Rectal smooth muscle tissue (tissue), 1 donor: Measurements from ENCODE around the gene KRTAP2-2.
"Not testable (repeated sequence)": the region's sequence is repeated elsewhere in the genome, so short reads cannot be mapped to it uniquely, and the experiment has no call there.

Experiments
- H3K27ac ChIP-seq: one replicate; pipeline ENCODE4 v1.7.0; 2013; ENCODE audit warnings: low read depth, low read length, inconsistent platforms
- H3K27me3 ChIP-seq: one replicate; pipeline ENCODE4 v1.7.0; 2013; ENCODE audit warnings: low read length; ENCODE audit not compliant: control insufficient read depth, insufficient read depth
- H3K36me3 ChIP-seq: one replicate; pipeline ENCODE4 v1.7.0; 2013; ENCODE audit warnings: low read length; ENCODE audit not compliant: control insufficient read depth, insufficient read depth
- H3K4me1 ChIP-seq: one replicate; pipeline ENCODE4 v1.7.0; 2013; ENCODE audit warnings: low read length; ENCODE audit not compliant: control insufficient read depth, insufficient read depth
- H3K4me3 ChIP-seq: one replicate; pipeline ENCODE4 v1.7.0; 2013; ENCODE audit warnings: low read length
- H3K9ac ChIP-seq: one replicate; pipeline ENCODE4 v1.7.0; 2013; ENCODE audit warnings: low read length

Gene KRTAP2-2

DNA sequence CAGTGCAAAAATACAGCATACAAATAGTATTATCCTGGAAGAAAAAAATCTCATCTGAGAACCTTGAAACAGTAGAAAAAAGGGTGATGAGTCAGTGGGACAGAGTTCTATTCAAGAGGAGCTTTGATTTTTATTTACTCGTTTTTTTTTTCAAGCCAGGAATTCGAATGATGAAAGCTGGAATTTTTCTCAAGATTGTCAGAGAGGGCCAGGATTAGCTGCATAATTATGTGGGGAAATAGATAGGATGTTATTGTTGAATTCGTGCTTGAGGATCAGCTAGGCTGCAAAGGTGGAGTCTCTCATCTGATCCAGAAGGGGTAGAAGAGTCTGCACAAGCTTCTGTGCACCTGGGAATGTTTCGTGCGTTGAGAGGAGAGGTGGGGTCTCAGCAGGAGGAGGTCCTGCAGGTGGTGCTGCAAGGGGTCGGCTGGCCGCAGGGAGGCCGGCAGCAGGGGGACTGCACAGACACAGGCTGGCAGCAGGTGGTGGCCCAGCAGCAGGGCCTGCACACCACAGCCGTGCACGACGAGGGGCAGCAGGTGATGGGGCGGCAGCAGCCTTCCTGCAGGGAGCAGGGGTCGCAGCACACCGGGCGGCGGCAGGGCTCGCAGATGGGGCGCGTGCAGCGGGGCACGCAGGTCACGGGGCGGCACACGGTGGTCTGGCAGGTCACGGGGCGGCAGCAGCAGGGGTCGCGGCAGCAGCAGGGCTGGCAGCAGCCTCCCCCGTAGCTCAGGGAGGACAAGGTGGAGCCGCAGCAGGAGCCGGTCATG, 4.4 kb upstream of the KRTAP2-2 start:
- not testable (repeated sequence) for H3K4me3 ChIP-seq, H3K27ac ChIP-seq, H3K27me3 ChIP-seq, H3K9ac ChIP-seq, H3K36me3 ChIP-seq, H3K4me1 ChIP-seq

DNA sequence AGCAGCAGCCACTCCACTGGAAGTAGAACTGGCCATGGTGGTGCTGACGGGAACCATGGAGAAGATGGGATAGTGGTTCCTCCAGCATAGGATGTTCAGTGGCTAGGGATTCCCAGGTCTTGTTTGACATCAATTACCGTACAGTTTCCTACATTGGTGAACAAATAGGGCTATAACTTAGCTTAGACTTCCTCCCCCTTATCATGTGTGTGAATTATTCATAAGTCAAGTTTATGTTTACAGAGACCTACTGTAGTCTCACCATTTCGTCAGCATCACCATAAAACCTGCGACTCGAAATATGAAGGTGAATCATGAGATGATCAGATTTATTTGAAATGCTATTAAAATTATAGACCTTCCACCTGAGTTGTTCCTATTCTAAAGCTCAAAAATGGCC, 3.7 kb upstream of the KRTAP2-2 start:
- Histone ChIP-seq H3K27me3 (peaks cover 3% of the 10 kb centered on the region), H3K9ac (no peak overlapping the region), H3K4me3 (no peak overlapping the region), H3K4me1 (no peaks in the 10 kb centered on the region), H3K27ac (no peak overlapping the region), H3K36me3 (no peaks in the 10 kb centered on the region)

DNA sequence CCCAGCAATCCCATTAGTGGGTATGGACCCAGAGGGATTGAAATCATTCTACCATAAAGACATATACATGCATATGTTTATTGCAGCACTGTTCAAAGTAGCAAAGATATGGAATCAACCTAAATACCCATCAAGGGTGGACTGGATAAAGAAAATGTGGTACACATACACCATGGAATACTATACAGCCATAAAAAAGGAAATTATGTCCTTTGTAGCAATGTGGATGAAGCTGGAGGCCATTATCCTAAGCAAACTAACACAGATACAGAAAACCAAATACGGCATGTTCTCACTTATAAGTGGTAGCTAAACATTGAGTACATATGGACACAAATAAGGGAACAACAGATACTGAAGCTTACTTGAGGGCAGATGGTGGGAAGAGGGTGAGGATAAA, 2.5 kb upstream of the KRTAP2-2 start:
- no peak overlapping the region for H3K4me3 ChIP-seq
- no peaks in the 10 kb centered on the region for H3K4me1 ChIP-seq
- no peak overlapping the region for H3K9ac ChIP-seq
- peaks cover 3% of the 10 kb centered on the region for H3K27me3 ChIP-seq
- H3K36me3 ChIP-seq, result no peaks in the 10 kb centered on the region
- H3K27ac ChIP-seq, result no peak overlapping the region

DNA sequence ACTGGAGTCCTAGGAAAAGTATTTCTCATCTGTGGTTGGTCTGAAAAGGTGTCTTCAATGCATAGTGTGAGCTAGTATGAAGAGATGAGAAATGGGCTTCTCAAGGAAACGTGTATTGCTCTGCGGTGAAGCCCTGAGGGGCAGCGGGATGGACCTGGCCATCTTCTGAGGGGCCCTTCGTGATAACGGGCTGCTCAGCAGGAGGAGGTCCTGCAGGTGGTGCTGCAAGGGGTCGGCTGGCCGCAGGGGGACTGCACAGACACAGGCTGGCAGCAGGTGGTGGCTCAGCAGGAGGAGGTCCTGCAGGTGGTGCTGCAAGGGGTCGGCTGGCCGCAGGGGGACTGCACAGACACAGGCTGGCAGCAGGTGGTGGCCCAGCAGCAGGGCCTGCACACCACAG, 474 bp downstream of the KRTAP2-2 start:
- not testable (repeated sequence) for H3K36me3 ChIP-seq, H3K27ac ChIP-seq, H3K27me3 ChIP-seq, H3K4me3 ChIP-seq, H3K4me1 ChIP-seq, H3K9ac ChIP-seq

DNA sequence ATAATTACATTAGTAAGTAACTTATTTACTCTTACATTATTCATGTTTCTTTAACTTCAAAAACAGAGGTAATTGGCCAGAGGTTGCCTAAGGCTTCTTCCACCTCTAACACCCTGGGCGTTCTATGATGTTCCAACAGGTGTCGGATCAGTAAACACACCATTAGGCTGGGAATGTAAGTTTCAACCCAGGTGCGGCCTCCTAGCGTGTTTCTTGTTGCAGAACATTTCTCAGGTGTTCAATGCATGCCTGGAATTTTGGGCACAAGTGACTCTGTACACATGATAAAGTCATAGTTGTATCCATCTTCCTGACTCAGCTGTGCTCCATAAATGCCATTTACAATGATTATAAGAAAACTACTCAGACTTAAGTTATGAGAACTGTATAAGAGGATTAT, 1.0 kb downstream of the KRTAP2-2 start:
- Histone ChIP-seq H3K27me3 (no peaks in the 10 kb centered on the region), H3K4me1 (no peaks in the 10 kb centered on the region), H3K4me3 (no peak overlapping the region), H3K27ac (no peak overlapping the region), H3K9ac (no peak overlapping the region), H3K36me3 (no peaks in the 10 kb centered on the region)

DNA sequence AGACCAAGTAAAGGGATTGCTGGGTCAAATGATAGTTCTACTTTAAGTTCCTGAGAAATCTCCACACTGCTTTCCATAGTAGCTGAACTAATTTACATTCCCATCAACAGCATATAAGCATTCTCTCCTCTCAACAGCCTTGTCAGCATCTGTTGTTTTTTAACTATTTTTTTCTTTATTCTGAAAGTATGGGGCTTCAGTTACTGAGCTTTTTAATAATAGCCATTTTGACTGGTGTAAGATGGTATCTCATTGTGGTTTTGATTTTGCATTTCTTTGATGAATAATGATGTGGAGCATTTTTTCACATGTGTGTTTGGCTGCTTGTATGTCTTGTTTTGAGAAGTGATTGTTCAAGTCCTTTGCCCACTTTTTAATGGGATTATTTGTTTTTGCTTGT, 2.5 kb downstream of the KRTAP2-2 start:
- Histone ChIP-seq H3K4me3 (no peak overlapping the region), H3K27ac (no peak overlapping the region), H3K9ac (no peak overlapping the region), H3K36me3 (no peaks in the 10 kb centered on the region), H3K4me1 (no peaks in the 10 kb centered on the region), H3K27me3 (no peaks in the 10 kb centered on the region)

DNA sequence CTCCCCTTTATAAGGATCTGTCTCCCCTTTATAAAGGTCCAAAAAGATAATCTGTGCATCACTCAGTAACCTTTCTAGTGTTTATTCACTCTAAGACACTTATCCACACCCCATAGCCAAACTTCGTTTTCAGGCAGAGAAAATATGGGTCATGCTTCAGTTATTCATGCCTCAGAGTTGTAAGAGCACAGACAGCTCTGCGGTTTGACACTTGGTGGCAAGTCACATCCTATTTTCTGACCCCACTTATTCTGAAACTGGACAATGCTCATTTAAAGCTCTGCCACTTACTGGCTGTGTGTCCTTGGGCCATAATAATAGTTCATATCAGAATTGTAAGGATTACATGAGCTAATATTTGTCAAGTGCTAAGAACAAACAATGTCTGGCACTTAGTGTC, 5.9 kb downstream of the KRTAP2-2 start:
- Histone ChIP-seq H3K4me1 (no peaks in the 10 kb centered on the region), H3K27me3 (no peaks in the 10 kb centered on the region), H3K9ac (no peak overlapping the region), H3K36me3 (no peaks in the 10 kb centered on the region), H3K27ac (no peak overlapping the region), H3K4me3 (no peak overlapping the region)

DNA sequence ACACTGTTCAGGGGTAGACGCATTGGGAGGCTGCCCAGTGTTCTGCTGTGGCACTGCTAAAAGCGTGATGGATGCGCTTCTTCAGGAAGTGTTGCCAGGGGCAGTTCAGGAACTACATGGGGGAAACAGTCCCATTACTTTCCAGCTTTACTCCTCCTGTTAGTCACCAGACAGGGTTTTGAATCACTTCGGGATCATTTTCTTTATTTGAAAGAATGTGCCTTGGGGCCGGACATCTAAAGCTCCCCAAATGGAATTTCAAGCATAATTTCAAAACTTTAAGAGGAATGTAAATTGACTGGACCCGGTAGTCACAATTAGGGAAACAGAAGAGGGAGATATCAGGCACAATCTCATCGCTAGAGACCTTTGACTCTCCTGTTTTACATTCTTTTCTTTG, 6.6 kb downstream of the KRTAP2-2 start:
- Histone ChIP-seq H3K36me3 (no peaks in the 10 kb centered on the region), H3K4me1 (no peaks in the 10 kb centered on the region), H3K9ac (no peak overlapping the region), H3K27me3 (no peaks in the 10 kb centered on the region), H3K27ac (no peak overlapping the region), H3K4me3 (no peak overlapping the region)

DNA sequence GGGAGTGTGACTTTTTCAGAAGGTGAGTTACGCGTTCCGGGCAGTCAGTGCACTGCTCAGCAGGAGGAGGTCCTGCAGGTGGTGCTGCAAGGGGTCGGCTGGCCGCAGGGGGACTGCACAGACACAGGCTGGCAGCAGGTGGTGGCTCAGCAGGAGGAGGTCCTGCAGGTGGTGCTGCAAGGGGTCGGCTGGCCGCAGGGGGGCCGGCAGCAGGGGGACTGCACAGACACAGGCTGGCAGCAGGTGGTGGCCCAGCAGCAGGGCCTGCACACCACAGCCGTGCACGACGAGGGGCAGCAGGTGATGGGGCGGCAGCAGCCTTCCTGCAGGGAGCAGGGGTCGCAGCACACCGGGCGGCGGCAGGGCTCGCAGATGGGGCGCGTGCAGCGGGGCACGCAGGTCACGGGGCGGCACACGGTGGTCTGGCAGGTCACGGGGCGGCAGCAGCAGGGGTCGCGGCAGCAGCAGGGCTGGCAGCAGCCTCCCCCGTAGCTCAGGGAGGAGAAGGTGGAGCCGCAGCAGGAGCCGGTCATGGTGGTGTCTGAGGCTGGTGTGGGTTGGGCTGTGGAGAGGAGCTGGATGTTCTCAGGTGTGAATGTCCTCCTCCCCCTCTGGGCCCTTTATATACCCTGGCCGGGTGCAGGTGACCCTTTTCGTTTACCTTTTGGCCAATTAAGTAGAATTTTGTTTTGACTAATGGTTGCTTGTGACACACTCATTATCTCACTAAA, 8.1 kb downstream of the KRTAP2-2 start, which contains the start of gene KRTAP2-1:
Gene KRTAP2-1, minus strand, starts transcription at position 582 of the 731 bp plus-strand sequence. Its CDS starts 49 bp downstream, at position 533.
- not testable (repeated sequence) for H3K27ac ChIP-seq, H3K36me3 ChIP-seq, H3K4me1 ChIP-seq, H3K27me3 ChIP-seq, H3K4me3 ChIP-seq, H3K9ac ChIP-seq

DNA sequence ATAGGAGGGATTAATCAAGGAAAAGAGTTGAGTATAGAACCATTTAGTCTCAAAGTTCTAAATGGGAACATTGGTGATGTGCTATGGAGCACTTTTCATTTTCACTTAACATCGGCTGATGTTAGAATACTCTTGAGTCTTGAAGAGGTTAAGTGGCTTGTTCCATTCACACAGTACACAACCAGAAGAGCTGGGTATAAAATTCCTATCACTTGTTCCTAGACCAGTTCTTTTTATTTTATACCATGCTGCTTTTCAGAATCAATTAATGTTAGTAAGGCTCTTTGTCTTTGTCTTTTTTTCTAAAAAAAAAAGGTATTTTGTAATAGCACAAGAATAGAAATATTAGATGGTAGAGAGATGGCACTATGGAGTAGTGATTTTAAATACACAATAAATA, 12.1 kb downstream of the KRTAP2-2 start:
- Histone ChIP-seq H3K27me3 (no peaks in the 10 kb centered on the region), H3K4me1 (no peaks in the 10 kb centered on the region), H3K36me3 (no peaks in the 10 kb centered on the region), H3K27ac (no peak overlapping the region), H3K4me3 (no peak overlapping the region), H3K9ac (no peak overlapping the region)

DNA sequence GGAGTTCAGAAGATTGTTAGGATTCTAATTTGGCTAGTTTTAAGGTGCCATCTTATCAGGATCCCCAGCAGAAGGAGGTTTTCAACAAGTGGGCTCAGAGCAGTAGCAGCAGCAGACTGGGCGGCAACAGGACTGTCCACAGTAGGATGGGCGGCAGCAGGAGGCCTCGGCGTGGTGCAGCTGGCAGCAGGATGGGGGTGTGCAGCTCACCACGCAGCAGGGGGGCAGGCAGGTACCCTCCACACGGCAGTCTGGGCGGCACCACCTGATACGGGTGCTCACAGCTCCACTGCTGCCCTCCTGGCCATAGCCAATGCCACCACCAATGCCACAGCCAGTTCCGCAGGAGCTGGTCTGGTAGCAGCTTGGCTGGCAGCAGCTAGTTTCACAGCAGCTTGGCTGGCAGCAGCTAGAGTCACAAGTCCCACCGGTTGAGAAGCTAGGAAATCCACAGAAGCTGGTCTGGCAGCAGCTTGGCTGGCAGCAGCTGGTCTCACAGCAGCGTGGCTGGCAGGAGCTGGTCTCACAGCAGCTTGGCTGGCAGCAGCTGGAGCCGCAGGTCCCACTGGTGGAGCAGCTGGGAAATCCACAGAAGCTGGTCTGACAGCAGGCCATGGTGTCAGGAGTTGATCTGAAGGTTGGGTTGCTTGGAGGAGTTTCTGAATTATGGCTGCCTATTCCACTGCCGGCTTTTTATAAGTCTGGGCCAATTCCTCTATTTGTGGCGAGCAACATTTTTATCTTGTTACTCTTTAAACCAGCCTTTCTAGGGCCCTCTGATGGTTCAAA, 14.1 kb downstream of the KRTAP2-2 start, which contains the start of gene KRTAP1-1:
Gene KRTAP1-1, minus strand, starts transcription at position 668 of the 789 bp plus-strand sequence. Its CDS starts 53 bp downstream, at position 615.
- not testable (repeated sequence) for H3K27me3 ChIP-seq, H3K4me3 ChIP-seq, H3K9ac ChIP-seq, H3K4me1 ChIP-seq, H3K27ac ChIP-seq, H3K36me3 ChIP-seq

DNA sequence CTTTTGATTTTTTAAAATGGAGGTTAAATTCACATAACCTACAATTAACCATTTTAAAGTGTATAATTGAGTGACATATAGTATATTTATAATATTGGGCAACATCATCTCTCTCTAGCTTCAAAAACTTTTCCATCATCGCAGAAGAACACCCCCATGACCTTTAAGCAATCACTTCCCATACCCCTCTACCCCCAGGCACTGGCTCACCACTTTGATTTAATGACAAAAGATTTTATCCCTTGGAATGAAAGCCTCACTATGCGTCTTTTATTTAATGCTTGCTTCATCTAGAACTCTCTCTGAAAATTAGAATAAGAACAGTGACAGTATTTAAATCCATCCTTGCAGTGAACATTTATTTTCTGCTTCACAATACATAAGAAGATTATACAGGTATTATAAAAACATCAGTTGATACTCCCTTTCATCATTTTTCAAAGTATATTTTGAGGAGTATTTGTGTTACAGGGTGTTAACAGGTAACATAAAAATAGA, 17.1 kb downstream of the KRTAP2-2 start:
- H3K4me3 ChIP-seq, result no peak overlapping the region
- no peak overlapping the region for H3K27ac ChIP-seq
- H3K9ac ChIP-seq, result no peak overlapping the region
- H3K27me3 ChIP-seq, result no peaks in the 10 kb centered on the region
- no peaks in the 10 kb centered on the region for H3K4me1 ChIP-seq
- H3K36me3 ChIP-seq, result no peaks in the 10 kb centered on the region
